ENCODE data around the gene VOPP1. TPM values are rescaled to one million over a fixed set of nuclear protein-coding genes. Genes with fewer than 3 reads are reported as not detected.

Gene VOPP1
- total and polyA plus RNA-seq, 2 donors (not counting 3 experiments of a cell fraction or from before 2014, with no cell fraction given): 85.6 to 154 TPM

DNA sequence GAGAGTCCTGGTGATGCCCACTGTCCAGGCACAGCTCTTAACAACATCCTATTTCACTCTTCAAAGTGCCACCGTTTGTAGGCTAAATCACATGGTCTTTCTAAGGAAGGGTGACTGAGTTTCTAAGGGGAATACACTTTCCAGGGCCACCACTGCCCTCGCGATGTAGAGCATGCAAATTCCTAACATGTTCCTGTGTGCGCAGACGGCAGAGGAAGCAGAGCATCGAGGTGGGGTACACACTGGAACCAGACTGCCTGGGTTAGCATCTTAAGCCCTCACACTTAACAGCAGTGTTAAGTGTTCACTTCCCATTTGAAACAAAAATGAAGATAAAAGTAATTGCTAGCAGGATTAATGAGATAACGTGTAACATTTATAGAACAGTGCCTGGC, 3.0 kb downstream of the VOPP1 start:
- POLR2A ChIA-PET: no interaction called here
- no peak overlapping the region for H2AFZ ChIP-seq (ENCODE audit: low read depth, low read length)
- H3K4me2 ChIP-seq (ENCODE audit: insufficient read depth, low read length): peak overlapping the region; percentile 95
- H3K4me3 ChIP-seq (replicated peaks in 1 of 3; ENCODE audit: insufficient read depth in 1 of 3, low read depth in 1 of 3, low read length in 3 of 3): peak overlapping the region in 1 of 3 experiments; percentile 20
- H3K79me2 ChIP-seq (ENCODE audit: control insufficient read depth, insufficient read depth, low read length): peaks cover 72% of the 10 kb centered on the region
- peaks cover 0 to 3% of the 10 kb centered on the region in 2 experiments for H3K36me3 ChIP-seq (ENCODE audit: control insufficient read depth in 2 of 2, extremely low read depth in 1 of 2, insufficient read depth in 2 of 2, low read length in 2 of 2)
- no peaks in the 10 kb centered on the region for H3K9me3 ChIP-seq (replicated peaks; ENCODE audit: control insufficient read depth, insufficient read depth, low read length)
- FAIRE-seq: peak; percentile 18
- H3K9ac ChIP-seq (replicated peaks; ENCODE audit: extremely low read depth, insufficient read depth, low read length): peak overlapping the region; percentile 29
- peak; percentile 35 for DNase-seq (ENCODE audit: low read depth, low spot score)
- no peaks in the 10 kb centered on the region for H3K9me1 ChIP-seq (replicated peaks; ENCODE audit: control insufficient read depth, extremely low read depth, insufficient read depth, low read length)
- no peaks in the 10 kb centered on the region for H3K27me3 ChIP-seq (ENCODE audit: control insufficient read depth in 2 of 2, insufficient read depth in 2 of 2, low read length in 2 of 2)
- H3K4me1 ChIP-seq (ENCODE audit: control insufficient read depth, extremely low read depth, insufficient read depth, low read length): peaks cover 61% of the 10 kb centered on the region
- dilution Hi-C loops (cut with MboI; ENCODE audit: extremely low pct_ligation_motif_present, low sequenced_read_pairs) (no loop called here), intact Hi-C loops (cut with micrococcal nuclease) (no loop called here)
- no peak for TF ChIP-seq EZH2 (IDR thresholded peaks at IDR 0.05; ENCODE audit: borderline replicate concordance, low read depth, low read length, severe bottlenecking)
- TF ChIP-seq GATA2 (IDR thresholded peaks at IDR 0.05; ENCODE audit: insufficient read depth, insufficient read length, low read depth, low read length): peak; percentile 2
- H3K27ac ChIP-seq (ENCODE audit: insufficient read depth, low read depth, low read length): peak overlapping the region; percentile 97
- peaks cover 16% of the 10 kb centered on the region for H4K20me1 ChIP-seq (replicated peaks; ENCODE audit: control insufficient read depth, extremely low read depth, insufficient read depth, low read length)
- no TSS peak for BruUV-seq (replicated peaks)
- CTCF ChIA-PET: interaction anchor here (0.9 to 2.1 kb wide), 6 partner anchors 10 to 44 kb away, joined by 4 to 10 read pairs (median 6); no protein-coding TSS in a partner anchor

DNA sequence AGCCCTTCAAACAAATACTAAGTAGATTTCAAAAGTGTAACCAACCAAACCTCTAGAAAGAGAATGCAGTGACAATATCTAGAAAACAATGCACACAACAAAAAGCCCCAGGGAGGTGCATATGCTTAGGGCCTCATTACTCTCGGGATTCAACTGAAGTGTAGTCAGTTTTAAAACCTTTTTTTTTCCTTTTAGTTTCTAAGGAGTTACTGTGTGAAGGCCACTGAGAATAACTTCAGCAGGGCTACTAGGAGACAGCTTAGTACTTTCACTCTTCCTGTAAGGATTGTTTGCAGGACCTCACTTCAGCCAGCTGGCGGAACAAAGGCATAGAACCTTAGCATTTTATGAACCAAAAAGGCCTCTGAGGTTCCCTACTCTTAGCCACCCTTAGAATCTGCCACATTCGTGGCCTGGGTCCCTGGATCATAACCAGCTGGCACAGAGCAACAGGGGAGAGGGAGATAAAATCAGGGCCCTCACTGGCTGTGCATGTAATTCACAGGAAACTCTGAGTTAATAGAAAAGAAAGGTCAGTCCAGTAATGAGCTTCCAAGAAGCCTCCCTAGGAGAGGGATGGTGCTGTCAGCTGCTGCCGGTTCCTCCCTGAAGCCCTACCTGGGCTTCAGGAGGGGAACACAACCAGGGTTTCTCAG, 3.6 kb downstream of the VOPP1 start:
- peaks cover 56% of the 10 kb centered on the region for H3K4me1 ChIP-seq (ENCODE audit: control insufficient read depth, extremely low read depth, insufficient read depth, low read length)
- FAIRE-seq (no peak), DNase-seq (ENCODE audit: low read depth, low spot score) (peak; percentile 51)
- TF ChIP-seq, protein P1, sequence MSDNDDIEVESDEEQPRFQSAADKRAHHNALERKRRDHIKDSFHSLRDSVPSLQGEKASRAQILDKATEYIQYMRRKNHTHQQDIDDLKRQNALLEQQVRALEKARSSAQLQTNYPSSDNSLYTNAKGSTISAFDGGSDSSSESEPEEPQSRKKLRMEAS (IDR thresholded peaks at IDR 0.05; ENCODE audit: insufficient read depth, insufficient read length): no peak
- TF ChIP-seq GATA2 (IDR thresholded peaks at IDR 0.05; ENCODE audit: insufficient read depth, insufficient read length, low read depth, low read length): peak; percentile 83
- H3K36me3 ChIP-seq (ENCODE audit: control insufficient read depth in 2 of 2, extremely low read depth in 1 of 2, insufficient read depth in 2 of 2, low read length in 2 of 2): peaks cover 0 to 3% of the 10 kb centered on the region in 2 experiments
- no peaks in the 10 kb centered on the region for H3K9me3 ChIP-seq (replicated peaks; ENCODE audit: control insufficient read depth, insufficient read depth, low read length)
- H3K9me1 ChIP-seq (replicated peaks; ENCODE audit: control insufficient read depth, extremely low read depth, insufficient read depth, low read length): no peaks in the 10 kb centered on the region
- H3K27me3 ChIP-seq (ENCODE audit: control insufficient read depth in 2 of 2, insufficient read depth in 2 of 2, low read length in 2 of 2): no peaks in the 10 kb centered on the region
- no TSS peak for BruUV-seq (replicated peaks)
- H3K4me3 ChIP-seq (replicated peaks in 1 of 3; ENCODE audit: insufficient read depth in 1 of 3, low read depth in 1 of 3, low read length in 3 of 3): peak overlapping the region in 1 of 3 experiments; percentile 20
- intact Hi-C loops (cut with micrococcal nuclease): no loop called here
- no peak overlapping the region for H2AFZ ChIP-seq (ENCODE audit: low read depth, low read length)
- ChIA-PET CTCF (interaction anchor here (0.9 to 2.1 kb wide), 6 partner anchors 10 to 44 kb away, joined by 4 to 10 read pairs (median 6); no protein-coding TSS in a partner anchor), POLR2A (no interaction called here)
- peaks cover 77% of the 10 kb centered on the region for H3K79me2 ChIP-seq (ENCODE audit: control insufficient read depth, insufficient read depth, low read length)
- dilution Hi-C loops (cut with MboI; ENCODE audit: extremely low pct_ligation_motif_present, low sequenced_read_pairs): no loop called here
- peaks cover 16% of the 10 kb centered on the region for H4K20me1 ChIP-seq (replicated peaks; ENCODE audit: control insufficient read depth, extremely low read depth, insufficient read depth, low read length)
- H3K9ac ChIP-seq (replicated peaks; ENCODE audit: extremely low read depth, insufficient read depth, low read length): peak overlapping the region; percentile 22
- H3K4me2 ChIP-seq (ENCODE audit: insufficient read depth, low read length): peak overlapping the region; percentile 95
- peak overlapping the region; percentile 97 for H3K27ac ChIP-seq (ENCODE audit: insufficient read depth, low read depth, low read length)
